ENCODE measurements around the gene MAGI3. TPM values are rescaled to one million over a fixed set of nuclear protein-coding genes. Genes with fewer than 3 reads are reported as not detected.

The MAGI3 gene
- total RNA-seq, 2 experiments from 2014 or later: 4.7 to 7.8 TPM

DNA sequence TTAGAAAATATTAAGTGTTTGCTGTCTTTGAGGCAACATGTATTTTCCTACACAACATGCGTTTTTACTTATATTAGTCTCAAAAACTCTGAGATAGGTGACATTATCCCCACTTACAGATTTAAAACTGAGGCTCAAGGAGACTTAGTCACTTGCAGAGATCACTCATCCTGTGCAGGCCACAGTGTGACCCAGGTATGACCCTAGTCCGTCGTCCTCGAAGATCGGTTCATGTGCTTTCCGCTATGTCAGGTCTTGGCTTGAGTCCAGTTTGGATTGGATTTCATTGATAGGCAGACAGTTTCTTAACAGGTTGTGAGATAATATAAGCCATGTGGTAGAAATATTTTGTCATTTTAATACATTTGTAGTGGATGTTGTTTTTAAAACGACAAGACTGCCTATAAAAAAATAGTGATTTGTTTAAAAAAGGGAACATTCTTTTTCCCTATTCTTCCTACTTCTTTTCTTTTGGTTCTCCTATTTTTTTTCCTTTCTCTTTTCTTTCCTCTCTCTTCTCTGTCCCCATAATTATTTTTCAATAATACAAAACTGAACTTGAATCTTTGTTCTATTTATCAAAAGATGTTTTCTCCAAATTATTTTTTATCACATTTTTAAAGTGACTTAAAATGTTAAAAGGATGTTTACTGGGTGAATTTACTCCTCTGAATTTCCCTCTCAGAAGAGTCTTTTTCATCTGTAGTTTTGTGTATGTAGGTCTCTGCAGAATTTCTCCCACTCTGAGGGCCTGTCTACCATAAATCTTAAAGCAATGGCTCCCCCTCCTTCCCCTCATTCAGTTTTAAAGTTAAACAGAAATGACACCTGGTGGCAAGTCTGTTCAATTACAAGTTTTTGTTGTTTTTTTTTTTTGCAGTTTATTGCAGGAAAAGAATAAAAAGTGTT is 287.2 kb downstream of the MAGI3 start:
- H3K4me3 ChIP-seq (ENCODE audit: low read depth, low read length, poor library complexity, severe bottlenecking): no peak overlapping the region
- no peak overlapping the region for H2AFZ ChIP-seq (ENCODE audit: low read length)
- no peaks in the 10 kb centered on the region for H3K9me2 ChIP-seq (ENCODE audit: insufficient read depth, low read length)
- H3K79me2 ChIP-seq (ENCODE audit: insufficient read depth, low read depth, low read length): no peaks in the 10 kb centered on the region
- no peaks in the 10 kb centered on the region for H3K9me3 ChIP-seq (ENCODE audit: low read length)
- intact Hi-C loops (cut with micrococcal nuclease; ENCODE audit: unreplicated experiment): loop anchor here (1.0 to 10.0 kb wide), 5 partner anchors 537 to 960 kb away; partner anchors contain the start of genes LRIG2 and PPM1J
- no peaks in the 10 kb centered on the region for H3K4me1 ChIP-seq (ENCODE audit: insufficient read depth, low read length, poor library complexity, severe bottlenecking)
- no peak overlapping the region for H3K4me2 ChIP-seq (ENCODE audit: low read length)
- no TSS peak for BruUV-seq (replicated peaks)
- no peaks in the 10 kb centered on the region for H4K20me1 ChIP-seq (ENCODE audit: insufficient read depth, low read length)
- no peak overlapping the region for H3K27ac ChIP-seq (ENCODE audit: low read depth, low read length, poor library complexity, severe bottlenecking)
- peak; percentile 56 for DNase-seq (ENCODE audit: low spot score)
- ChIA-PET POLR2A (interaction anchor here (0.6 to 0.7 kb wide), 2 partner anchors 81 to 675 kb away, joined by 3 read pairs; no protein-coding TSS in a partner anchor), CTCF (ENCODE audit: unreplicated experiment) (no interaction called here)
- TF ChIP-seq, protein P1, sequence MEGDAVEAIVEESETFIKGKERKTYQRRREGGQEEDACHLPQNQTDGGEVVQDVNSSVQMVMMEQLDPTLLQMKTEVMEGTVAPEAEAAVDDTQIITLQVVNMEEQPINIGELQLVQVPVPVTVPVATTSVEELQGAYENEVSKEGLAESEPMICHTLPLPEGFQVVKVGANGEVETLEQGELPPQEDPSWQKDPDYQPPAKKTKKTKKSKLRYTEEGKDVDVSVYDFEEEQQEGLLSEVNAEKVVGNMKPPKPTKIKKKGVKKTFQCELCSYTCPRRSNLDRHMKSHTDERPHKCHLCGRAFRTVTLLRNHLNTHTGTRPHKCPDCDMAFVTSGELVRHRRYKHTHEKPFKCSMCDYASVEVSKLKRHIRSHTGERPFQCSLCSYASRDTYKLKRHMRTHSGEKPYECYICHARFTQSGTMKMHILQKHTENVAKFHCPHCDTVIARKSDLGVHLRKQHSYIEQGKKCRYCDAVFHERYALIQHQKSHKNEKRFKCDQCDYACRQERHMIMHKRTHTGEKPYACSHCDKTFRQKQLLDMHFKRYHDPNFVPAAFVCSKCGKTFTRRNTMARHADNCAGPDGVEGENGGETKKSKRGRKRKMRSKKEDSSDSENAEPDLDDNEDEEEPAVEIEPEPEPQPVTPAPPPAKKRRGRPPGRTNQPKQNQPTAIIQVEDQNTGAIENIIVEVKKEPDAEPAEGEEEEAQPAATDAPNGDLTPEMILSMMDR (conservative IDR thresholded peaks at IDR 0.05; ENCODE audit: low read length): peak; percentile 90
- no peak for TF ChIP-seq EZH2phosphoT487 (IDR thresholded peaks at IDR 0.05; ENCODE audit: borderline replicate concordance, low read depth, low read length)
- no peaks in the 10 kb centered on the region for H3K36me3 ChIP-seq (ENCODE audit: insufficient read depth, low read length)

DNA sequence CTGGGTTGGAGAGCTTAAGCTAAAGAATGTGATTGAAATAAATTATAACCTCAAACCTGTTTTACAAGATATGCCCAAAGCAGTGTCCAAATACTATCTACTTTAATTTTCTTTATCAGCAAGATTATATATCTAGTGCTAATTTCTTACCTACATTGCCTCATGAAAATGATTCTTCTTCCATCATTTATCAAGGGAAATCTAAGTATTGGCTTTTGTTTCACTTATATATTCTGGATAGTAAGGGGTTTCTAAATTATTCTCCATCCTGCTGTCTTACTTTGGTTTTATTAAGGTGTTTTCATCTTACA is 287.8 kb downstream of the MAGI3 start:
- ChIA-PET CTCF (ENCODE audit: unreplicated experiment) (no interaction called here), POLR2A (interaction anchor here (0.6 to 0.7 kb wide), 2 partner anchors 80 to 674 kb away, joined by 3 read pairs; no protein-coding TSS in a partner anchor)
- no peaks in the 10 kb centered on the region for H3K4me1 ChIP-seq (ENCODE audit: insufficient read depth, low read length, poor library complexity, severe bottlenecking)
- intact Hi-C loops (cut with micrococcal nuclease; ENCODE audit: unreplicated experiment): loop anchor here (1.0 to 10.0 kb wide), 5 partner anchors 538 to 961 kb away; partner anchors contain the start of genes LRIG2 and PPM1J
- TF ChIP-seq, protein P1 (conservative IDR thresholded peaks at IDR 0.05; ENCODE audit: low read length): peak; percentile 40; the same call in 1 of the 2 replicates
- no peak for TF ChIP-seq EZH2phosphoT487 (IDR thresholded peaks at IDR 0.05; ENCODE audit: borderline replicate concordance, low read depth, low read length)
- no peak overlapping the region for H2AFZ ChIP-seq (ENCODE audit: low read length)
- H3K4me2 ChIP-seq (ENCODE audit: low read length): no peak overlapping the region
- H3K9me3 ChIP-seq (ENCODE audit: low read length): no peaks in the 10 kb centered on the region
- H3K4me3 ChIP-seq (ENCODE audit: low read depth, low read length, poor library complexity, severe bottlenecking): no peak overlapping the region
- BruUV-seq (replicated peaks): no TSS peak
- no peaks in the 10 kb centered on the region for H3K79me2 ChIP-seq (ENCODE audit: insufficient read depth, low read depth, low read length)
- H3K36me3 ChIP-seq (ENCODE audit: insufficient read depth, low read length): no peaks in the 10 kb centered on the region
- H3K27ac ChIP-seq (ENCODE audit: low read depth, low read length, poor library complexity, severe bottlenecking): no peak overlapping the region
- no peak for DNase-seq (ENCODE audit: low spot score)
- no peaks in the 10 kb centered on the region for H4K20me1 ChIP-seq (ENCODE audit: insufficient read depth, low read length)
- H3K9me2 ChIP-seq (ENCODE audit: insufficient read depth, low read length): no peaks in the 10 kb centered on the region

All from OCI-LY7 (cell line).